ENCODE data around the gene IL11RA. TPM values are rescaled to one million over a fixed set of nuclear protein-coding genes. Genes with fewer than 3 reads are reported as not detected.

Gene IL11RA
- 61.2 and 84.7 TPM in 2 replicates for total RNA-seq

DNA sequence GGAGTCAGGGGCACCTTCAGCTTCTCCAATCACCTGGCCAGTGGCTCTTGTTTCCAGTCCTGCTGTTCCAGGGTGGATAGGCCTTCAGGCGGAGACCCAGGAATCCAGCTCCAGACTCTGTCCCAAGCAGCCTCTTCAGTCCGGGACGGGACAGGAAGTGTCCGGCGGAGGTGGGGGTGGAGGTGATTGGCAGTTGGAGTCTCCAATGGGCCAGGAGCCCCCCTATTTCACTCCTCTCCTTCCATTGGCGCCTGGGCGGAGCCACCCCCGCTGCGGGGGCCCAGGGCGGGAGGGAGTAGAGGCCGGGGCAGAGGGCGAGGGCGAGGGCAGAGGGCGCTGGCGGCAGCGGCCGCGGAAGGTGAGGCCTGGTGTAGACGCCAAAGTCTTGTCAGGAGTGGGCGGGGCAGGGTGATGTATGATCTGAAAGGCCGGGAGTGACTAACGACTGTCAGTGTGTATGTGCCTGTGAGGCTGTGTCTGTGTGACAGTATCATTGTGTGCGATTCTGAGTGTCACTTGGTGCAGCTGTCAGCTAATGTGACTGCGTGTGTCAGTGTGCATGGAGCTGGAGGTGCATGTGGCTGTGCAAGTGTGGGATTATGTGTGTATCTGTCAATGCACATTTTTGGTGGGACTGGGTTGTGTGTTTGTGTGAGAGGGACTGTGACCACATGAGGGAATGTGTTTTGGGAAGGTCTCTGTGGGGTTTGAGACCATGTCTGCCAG, at the start of gene IL11RA:
Gene IL11RA (plus strand): TSS at position 310 of the 726 bp plus-strand sequence. CDS start 3,033 bp downstream, outside the sequence.

DNA sequence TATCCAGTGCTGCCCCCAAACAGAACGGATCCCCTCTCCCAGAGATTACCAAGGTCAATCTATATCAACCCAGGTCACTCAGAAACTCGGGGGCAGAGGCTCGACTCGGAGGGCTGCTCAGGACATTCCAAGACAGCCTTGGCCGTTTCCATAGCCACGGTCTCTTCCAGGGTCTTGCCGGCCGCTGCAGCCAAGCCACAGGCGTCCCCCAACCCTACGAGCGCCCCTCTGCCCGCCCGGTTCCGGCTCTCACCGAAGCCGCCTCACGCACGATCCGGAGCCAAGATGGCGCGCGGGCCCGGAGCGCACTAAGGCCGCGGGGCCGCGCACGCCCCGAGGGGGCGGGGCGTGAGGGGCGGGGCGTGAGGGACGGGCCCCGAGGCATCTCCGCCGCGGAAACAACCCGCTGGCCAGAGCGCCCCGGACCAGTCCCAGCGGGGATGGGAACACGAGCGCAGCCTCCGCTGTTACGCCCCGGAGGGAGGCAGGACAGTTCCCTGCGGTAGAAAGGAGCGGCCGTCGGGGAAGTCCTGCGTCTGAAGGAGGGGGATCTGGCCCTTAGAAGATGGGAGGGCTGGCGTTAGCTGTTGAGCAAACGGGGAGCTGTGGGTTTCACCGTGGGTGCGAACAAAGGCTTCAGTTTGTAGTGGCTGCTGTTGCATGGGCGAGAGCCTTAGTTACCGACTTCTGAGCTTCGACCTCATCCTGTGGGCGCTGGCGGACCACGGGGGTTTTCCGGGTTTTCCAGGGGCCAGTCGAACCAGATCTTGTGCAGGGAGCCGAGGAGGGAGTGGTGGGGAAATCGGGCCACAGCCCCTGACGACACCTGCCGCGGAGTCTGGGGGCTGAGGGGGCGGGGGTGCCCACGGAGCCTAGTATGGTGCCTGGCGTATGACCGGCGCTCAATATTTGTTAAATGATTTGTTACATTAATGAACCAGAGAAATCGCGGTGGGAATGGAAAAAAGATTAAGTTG, 39.9 kb upstream of the IL11RA start, which contains the start of gene RPP25L:
Gene RPP25L (minus strand): TSS at position 287 of the 977 bp plus-strand sequence. CDS start 801 bp downstream, outside the sequence.

DNA sequence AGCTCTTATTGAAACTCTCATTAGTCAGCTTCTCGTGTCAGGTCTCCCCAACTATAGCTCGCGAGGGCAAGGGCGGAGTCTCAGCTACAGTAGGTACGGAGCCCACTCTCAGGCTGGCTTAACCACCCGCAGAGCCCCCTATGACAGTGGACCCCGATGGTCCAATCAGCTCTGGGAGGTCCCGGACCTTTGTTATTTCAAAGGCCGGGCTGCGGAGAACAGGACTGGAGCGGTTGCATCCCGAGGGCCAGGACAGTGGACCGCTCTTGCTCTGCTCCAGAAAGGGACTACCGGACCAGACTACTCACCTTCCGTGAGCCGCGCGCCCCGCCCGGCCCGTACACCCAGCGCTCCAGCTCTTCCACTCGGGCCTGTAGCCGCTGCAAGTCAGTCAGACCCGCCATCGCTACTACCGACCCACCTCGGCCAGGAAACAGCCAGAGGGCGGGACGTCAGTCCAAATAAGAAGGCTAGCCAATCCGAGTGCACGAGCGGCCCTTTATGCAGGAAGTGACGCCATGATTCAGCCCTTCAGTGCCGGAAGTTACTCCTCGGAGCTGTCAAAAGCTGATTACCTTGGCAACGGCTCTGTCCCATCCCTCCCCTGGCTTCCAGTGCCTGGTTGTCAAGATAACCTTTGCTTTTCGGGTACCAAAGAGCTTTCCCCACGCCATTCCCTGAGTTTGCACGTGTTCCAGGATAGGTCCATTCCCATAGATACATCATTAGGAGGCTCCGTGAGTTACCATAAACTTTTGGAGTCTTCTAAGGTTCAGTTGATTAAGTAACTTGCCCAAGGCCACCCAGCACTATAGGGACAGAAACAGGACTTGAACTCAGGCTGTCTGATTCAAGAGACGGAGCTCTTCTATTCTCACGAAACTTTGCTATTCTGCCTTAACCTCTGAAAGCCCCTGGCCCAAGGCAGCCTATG, 31.7 kb upstream of the IL11RA start, which contains the start of gene DCTN3:
Gene DCTN3 (minus strand): TSS at position 435 of the 934 bp plus-strand sequence. CDS start 31 bp downstream, at position 404.

DNA sequence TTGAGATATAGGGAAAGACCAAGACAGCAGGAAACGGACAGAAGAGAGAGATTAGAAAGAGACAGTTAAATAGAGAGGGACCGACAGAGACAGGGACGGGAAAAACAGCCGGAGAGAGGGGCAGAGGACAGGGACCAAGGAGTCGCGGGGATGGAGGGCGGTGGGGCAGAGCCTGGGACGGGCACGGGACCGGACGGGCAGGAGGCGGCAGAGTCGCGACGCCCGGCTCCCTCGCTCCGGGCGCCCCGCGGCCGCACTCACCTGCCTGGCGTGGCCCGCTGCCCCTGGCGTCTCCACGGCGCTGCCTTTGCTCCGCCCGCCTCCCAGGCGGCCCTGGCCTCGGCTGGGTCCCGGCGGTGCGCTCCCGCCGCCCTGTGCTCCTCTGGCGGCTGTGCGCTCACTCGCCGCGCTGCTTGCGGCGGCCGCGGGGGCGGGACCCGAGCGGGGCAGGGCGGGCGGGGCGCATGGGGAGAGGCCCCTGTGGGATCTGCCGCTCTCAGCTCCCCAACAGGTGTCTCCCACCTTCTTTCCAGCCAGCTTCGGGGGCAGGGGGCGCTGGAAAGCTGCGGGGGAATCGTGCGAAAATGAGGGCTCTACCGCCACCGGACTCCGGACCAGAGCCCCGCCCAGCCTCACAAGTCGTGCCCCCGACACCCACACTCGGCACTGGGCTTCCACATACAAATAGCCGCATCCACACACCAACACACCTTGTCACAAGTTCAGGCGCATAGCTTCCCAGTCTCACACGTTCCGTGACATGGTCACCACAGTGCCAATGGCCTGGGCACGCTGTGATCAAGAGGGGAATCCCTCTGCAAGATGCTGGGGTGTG, 23.1 kb upstream of the IL11RA start, which contains the start of gene ARID3C:
Gene ARID3C (minus strand): TSS at position 411 of the 835 bp plus-strand sequence. CDS start 1,052 bp downstream, outside the sequence.

DNA sequence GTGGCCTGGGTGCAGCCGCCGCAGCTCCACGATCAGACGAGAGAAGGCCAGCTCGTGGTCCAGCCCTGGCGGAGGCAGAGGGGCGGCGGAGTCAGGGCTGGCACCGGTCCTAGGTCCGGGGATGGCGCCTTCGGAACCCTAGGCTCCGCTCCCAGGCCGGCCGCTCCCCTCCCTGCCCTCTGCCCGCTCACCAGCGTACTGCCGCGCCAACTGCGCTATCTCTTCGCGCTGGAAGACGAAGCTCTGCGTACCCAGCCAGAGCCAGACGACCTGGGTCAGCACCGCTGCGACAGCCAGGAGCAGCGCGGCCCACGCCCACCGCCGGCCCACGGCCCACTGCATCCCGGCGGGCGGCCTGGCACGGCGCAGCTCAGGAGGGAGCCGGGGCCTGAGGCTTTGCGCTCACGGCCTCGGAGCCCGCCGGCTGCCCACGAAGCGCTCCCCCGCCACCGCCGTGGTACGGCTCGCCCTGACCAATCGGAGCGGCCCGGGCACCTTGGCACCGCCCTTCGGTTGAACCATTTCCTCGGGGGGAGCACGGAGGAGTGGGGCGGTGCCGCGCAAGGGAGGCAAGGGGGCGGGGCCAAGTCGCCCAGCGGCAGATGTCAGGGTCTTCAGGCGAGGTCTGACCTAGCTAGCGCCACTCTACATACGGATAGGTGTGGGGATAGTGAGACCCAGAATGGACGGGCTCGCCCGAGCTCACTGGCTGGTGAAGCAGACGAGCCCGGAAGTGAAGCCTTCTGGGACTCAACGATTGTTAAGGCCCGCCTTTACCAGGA, 14.4 kb upstream of the IL11RA start, which contains the start of gene SIGMAR1:
Gene SIGMAR1 (minus strand): TSS at position 432 of the 782 bp plus-strand sequence. CDS start 90 bp downstream, at position 342.

DNA sequence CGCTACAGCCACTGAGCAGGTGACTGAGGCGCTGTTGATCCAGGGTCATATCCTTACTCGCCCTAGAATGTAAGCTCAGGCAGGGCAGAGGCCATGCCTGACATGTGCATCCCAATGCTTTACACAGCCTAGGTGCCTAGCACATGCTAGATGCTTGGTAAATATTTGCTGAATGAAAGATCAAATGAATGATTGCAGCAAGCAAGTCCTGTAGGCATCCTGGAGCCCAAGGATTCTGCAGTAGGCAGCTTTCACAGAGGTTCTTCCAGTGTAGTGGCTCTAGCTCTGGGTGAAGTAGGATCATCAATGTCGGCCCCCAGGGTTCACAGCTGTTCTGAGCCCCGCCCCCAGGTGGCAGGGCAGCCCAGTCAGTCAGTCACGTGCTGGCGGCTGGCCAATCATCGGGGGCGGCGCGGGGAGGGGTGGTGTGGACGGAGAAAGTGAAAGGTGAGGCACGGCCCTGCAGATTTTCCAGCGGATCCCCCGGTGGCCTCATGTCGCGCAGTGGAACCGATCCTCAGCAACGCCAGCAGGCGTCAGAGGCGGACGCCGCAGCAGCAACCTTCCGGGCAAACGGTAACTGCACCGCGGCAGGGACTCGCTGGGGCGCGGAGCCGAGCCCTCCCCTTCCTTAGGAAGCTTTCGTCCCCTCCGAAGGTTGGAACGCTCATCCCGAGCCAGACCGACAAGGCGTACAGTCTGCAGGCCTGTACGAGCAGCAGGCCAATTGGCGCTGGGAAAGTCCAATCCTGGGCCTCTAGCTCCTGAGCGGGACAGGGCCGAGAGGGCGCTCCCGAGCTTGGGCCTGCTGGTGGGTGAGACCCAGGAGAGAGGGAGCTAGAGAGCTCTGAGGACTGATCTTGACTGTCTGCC, 5.5 kb upstream of the IL11RA start, which contains the start of gene GALT:
Gene GALT (plus strand): TSS at position 465 of the 873 bp plus-strand sequence. CDS start 30 bp downstream, at position 495.

DNA sequence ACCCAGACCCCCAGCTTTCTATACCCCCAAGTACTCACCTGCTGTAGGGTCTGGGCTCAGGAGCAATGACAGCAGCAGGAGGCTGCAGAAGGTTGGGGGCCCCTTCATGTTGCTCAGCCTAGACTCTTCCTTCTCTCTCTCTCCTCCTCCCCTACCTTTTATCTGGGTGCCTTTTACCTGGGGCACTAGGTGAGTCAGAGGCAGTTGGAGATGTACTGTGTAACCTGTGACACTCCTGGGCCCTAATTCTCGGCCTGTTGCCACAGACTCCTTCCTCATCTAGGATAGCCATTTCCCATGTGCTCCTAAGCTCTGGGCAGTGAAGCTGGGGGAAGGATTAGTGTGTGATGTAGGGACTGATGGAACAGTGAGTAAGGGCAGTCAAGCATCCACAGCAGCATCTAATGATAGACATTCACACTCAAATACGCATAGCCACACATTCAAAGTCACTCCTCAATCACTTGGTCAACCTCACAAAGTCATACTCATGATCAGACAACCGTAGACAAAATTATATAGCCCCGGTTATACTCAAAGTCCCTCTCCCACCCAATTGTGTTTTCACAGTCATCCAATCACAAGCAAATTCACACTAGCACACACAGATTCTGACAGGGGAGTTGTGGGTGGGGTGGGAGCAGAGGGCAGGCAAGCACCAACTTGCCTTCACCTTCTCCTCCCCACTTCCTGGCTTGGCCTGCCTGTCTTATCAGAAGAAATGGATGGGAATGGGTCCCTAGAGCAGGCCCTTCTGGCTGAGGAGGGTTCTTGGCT, 10.7 kb downstream of the IL11RA start, which contains the start of gene CCL27:
Gene CCL27 (minus strand): TSS at position 132 of the 777 bp plus-strand sequence. CDS start 24 bp downstream, at position 108.

DNA sequence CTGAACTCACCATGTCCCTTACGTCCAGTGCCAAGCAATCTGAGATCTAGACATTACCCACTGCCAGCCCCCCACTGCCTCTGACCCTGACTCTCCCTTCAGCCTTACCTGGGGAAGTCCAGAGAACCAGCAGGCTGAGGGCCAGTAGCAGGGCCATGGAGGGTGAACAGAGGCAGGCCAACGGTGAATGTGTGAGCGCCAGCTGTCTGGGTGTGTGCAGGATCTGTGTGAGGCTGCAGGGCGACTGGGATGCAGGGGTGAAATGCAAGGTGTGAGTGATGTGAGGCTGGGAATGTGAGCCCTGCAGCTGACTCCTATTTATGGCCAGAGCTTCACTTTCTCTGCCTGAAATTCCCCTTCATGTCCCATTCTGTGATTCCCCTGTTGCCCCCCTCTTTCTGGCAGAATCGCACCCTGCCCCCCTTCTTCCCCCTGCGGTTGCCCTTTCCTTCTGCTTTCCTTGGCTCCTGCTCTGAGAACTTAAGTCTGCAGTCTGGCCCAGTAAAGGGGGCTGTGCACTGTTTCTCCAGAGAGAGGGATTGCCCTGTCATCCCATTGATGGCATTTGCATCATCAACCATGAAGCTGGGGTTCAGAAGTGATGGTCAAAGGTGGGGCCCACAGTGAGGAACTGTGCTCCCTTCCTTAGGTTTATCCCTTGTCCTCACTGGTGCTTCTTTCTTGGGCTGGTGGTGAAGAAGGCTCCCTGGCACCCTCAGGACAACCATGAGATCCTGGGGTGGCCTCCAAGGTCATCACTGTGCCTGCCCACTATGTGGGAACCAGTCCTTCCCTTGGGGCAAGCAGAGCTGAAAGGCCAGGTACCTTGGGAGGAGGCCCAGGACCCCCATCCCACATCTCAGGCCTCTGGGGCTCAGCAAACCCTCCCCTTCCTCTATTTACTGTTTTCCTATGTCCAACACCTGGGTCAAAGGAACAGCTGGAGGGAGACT, 39.3 kb downstream of the IL11RA start, which contains the start of gene CCL19:
Gene CCL19 (minus strand): TSS at position 294 of the 953 bp plus-strand sequence. CDS start 137 bp downstream, at position 157.

DNA sequence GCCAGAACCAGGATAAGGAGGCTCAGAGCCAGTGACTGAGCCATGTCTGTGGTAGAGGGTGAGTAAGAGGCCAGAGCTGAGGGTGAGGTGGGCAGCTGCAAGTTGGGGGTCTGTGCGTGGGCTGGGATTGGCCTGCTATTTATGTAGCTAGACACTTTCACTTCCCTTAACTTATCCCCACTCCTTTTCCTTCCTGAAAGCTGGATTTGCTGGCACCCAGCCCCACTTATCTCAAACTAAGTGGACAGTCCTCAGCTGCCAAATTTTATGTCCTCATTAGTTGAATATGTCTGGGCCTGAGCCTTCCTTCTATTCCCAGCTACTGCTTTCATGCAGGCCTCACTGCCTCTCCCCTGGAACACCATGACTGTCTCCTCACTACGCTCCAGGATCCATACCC, 58.0 kb downstream of the IL11RA start, which contains the start of gene CCL21:
Gene CCL21 (minus strand): TSS at position 114 of the 400 bp plus-strand sequence. CDS start 70 bp downstream, at position 44.

Other genes starting within 250 kb of the IL11RA start
- 5.4 and 6.7 TPM in 2 replicates for gene FAM219A, start 193.6 kb upstream of the IL11RA start, total RNA-seq
- gene DNAI1, start 193.4 kb upstream of the IL11RA start, total RNA-seq = not detected in 2 replicates
- not detected in 2 replicates for gene ENHO, start 129.2 kb upstream of the IL11RA start, total RNA-seq
- gene CNTFR, start 62.5 kb upstream of the IL11RA start, total RNA-seq = 0.39 and 0.56 TPM in 2 replicates
- 21.7 and 30.3 TPM in 2 replicates for gene RPP25L, start 40.1 kb upstream of the IL11RA start, total RNA-seq
- gene DCTN3, start 31.7 kb upstream of the IL11RA start, total RNA-seq = 57.8 and 71.7 TPM in 2 replicates
- gene ARID3C, start 23.1 kb upstream of the IL11RA start, total RNA-seq = 0.12 and 0.34 TPM in 2 replicates
- gene SIGMAR1, start 14.4 kb upstream of the IL11RA start, total RNA-seq = 132 and 152 TPM in 2 replicates
- gene GALT, start 5.5 kb upstream of the IL11RA start, total RNA-seq = 30.3 and 34.3 TPM in 2 replicates
- not detected in 2 replicates for gene CCL27, start 10.5 kb downstream of the IL11RA start, total RNA-seq
- 0.98 TPM in 1 of 2 replicates, not detected in the other for gene CCL19, start 39.1 kb downstream of the IL11RA start, total RNA-seq
- 0.81 TPM in 1 of 2 replicates, not detected in the other for gene CCL21, start 58.0 kb downstream of the IL11RA start, total RNA-seq

All from cardiac ventricle fibroblast (primary cell).